Measurements from ENCODE around the gene PAQR9.
"Not testable (repeated sequence)": the region's sequence is repeated elsewhere in the genome, so short reads cannot be mapped to it uniquely, and the experiment has no call there.

PAQR9 gene, protein sequence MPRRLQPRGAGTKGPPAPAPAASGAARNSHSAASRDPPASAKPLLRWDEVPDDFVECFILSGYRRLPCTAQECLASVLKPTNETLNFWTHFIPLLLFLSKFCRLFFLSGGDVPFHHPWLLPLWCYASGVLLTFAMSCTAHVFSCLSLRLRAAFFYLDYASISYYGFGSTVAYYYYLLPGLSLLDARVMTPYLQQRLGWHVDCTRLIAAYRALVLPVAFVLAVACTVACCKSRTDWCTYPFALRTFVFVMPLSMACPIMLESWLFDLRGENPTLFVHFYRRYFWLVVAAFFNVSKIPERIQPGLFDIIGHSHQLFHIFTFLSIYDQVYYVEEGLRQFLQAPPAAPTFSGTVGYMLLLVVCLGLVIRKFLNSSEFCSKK

DNA sequence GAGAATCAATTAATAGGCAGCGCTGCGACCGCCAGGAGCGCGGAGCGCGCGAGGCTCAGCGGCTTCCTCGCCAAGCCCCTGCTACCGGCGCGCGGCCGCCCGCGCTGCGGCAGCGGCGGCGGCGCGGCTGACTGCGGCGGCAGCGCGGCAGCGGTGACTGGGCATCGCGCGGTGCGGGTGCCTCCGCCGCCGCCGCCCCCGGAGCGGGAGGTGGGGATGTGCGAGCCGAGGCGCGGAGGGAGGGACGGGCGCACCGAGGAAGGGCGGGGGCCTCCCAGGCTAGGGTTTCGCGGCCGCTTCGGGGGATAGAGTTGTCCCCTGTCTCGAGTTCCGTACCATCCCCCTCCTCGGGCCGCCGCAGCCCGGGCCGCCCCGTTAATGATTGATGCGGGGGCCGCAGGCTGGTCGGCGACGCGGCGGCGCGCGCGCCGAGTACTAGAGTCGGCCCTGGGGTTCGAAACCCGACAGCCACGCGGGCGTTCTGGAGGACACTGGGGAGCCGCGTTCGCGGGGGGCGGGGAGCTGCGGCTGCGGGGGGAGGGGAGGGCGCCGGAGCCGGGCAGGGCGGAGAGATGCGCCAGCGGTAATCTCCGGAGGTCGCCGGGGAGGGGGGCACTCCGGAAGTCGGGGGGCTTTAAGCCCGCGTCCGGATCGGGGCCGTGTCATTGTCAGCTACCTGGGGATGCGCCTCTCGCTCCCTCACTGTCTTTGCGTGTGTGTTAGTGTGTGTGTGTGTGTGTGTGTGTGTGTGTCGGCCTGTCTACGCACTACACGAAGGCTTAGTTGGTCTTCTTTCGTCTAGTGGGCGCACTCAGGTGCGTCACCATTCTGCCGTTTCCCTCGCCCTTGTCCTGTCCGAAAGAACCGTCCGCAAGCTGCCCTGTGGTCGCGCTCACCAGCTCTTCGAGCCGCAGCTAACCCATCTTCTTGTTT lies at the start of gene PAQR9:
Gene PAQR9, minus strand, starts transcription at position 159 of the 933 bp plus-strand sequence. CDS start 338 bp downstream, outside the sequence.
- DNase-seq (ENCODE audit: low read depth in 2 of 2), result no peak

DNA sequence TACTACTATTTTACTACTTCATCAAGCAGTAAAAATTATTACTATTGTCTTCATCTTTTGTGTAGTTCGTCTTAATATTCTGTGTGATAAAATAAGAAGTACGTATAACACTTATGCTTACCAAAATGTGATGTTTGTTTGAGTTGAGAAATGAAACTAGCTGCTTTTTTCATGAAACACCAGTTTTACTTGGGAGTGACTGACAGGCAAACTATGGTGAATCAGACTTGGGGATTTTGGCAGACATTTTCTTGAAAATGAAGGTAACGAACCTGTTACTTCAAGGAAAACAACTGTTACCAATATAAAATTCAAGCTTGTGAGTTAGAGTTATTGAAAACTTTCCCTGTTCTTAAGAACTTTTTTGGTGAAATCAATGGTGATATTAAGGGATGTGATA lies 48.2 kb upstream of the PAQR9 start:
- DNase-seq (ENCODE audit: low read depth in 2 of 2), result no peak

GRCh38 chr3:143010024-143010423 lies 46.5 kb upstream of the PAQR9 start:
- no peak for DNase-seq (ENCODE audit: low read depth in 2 of 2)

- no peak for DNase-seq (ENCODE audit: low read depth in 2 of 2)
These were observed 41.3 kb upstream of the PAQR9 start for GRCh38 chr3:143004823-143005222.

DNA sequence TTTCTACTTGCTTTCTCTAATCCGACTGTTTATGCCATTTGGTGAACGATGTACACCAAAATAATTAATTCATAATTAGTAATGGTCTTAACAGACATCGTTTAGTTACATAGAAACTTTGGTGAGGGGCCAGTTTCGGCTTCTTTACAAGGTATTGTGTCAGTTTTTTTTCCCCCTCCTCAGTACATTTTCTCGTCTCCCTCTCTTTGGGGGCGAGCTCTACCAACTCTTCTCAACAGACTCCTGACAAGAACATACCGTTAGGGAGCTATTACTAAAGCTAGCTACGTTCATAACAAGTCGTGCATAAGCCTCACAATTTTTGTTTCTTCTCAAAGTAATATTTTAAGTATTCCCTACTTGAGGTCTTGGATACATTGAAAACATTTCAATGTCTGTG lies 39.3 kb upstream of the PAQR9 start:
- DNase-seq (ENCODE audit: low read depth in 2 of 2), result no peak

- no peak for DNase-seq (ENCODE audit: low read depth in 2 of 2)
These were observed 38.7 kb upstream of the PAQR9 start for GRCh38 chr3:143002083-143002712.

GRCh38 chr3:143001369-143002082 lies 38.1 kb upstream of the PAQR9 start, which contains the start of gene U2SURP:
Gene U2SURP (plus strand): TSS chr3:143001570. CDS start chr3:143001629, 59 bp downstream.
- DNase-seq (ENCODE audit: low read depth in 2 of 2), result peak; percentile 82 to 86

DNA sequence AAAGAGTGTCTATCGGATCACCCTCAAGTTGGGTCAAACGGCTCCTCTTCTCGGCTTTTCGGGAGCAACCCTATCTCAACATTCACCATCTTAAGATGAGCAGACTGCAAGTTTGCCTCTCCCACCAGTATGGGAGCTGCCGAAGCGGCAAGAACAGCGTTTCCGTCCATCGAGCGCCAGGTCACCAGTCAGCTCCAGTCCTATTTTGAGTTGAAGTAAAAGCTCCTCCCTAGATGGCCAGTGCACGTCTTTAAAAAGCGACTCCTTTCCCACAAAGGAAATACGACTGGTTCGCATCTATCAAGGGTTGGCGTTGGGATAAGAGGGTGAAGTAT lies 37.5 kb upstream of the PAQR9 start:
- peak in 1 of 2 donors; percentile 13 for DNase-seq (ENCODE audit: low read depth in 2 of 2)

DNA sequence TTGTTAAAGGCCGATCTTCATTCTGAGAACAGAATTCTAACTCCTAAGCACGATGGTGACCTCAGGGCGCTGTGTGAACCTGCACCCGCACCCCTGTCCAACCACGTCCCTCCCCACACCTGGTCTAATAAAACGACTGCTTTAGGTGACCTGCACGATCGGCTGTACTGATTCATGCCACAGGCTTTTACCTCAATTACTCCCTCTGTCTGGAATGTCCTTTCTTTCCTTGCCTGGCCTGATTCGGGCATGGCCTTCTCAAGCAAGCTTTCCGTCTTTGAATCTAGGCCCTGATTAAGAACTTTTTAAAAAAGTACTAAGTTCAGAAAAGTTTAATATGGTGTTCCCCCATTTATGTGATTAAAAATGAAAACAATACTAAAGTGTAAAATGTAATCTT lies 37.1 kb upstream of the PAQR9 start:
- DNase-seq (ENCODE audit: low read depth in 2 of 2), result no peak

- no peak for DNase-seq (ENCODE audit: low read depth in 2 of 2)
These were observed 36.4 kb upstream of the PAQR9 start for GRCh38 chr3:142999881-143000280.

DNA sequence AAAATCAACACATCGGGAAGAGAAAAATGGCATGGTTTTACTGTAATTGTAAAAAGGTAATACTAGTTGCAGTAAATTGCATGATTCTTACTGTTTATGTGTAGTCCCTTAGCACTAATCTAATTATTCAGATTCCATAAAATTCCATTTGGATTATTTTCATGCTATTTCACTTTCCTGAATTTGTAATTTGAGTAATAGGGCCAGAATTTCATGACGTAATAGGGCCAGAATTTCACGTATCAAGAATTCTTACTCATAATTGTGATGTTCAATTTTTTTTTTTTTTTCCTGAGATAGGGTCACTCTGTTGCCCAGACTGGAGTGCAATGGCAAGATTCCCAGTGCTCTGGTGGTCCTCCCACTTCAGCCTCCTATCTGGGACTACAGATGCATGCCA lies 35.0 kb upstream of the PAQR9 start:
- DNase-seq (ENCODE audit: low read depth in 2 of 2), result no peak

DNA sequence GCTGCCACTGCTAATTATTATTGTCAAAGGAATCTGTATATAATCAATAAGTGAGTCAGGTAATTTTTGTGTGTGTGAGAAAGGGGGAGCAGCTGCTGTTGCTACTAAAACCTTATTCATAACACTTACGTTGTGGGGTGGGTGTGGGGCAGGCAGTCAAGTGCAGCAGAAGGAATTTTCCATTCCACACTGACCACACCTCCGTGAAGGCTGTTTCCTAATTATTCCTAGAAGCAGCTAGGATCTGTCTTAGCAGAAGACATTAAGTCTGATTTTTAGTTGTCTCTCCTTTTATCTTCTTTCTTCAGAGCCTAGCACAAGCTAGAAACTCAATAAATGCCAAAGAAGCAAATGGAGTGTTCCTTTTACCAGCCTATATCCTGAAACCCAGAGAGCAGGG lies 33.9 kb upstream of the PAQR9 start:
- no peak for DNase-seq (ENCODE audit: low read depth in 2 of 2)

GRCh38 chr3:142993958-142994442 lies 30.5 kb upstream of the PAQR9 start:
- DNase-seq (ENCODE audit: low read depth in 2 of 2), result peak; percentile 10 to 30

DNA sequence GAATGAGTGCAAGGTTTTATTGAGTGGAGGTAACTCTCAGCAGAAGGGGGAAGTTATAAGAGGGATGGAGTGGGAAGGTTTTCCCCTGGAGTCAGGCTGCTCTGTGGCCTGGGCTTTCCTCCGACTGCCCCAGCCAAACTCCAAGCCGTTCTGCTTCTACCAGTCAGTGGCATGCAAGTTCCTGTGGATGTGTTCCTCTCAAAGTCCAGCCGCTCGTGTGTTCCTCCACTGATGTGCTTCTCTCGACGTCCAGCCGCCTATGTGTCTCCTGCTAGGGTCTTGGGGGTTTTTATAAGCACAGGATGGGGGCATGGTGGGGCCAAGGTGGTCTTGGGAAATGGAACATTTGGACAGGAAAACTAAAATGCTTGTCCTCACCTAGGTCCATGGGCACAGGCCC lies 28.8 kb upstream of the PAQR9 start:
- DNase-seq (ENCODE audit: low read depth in 2 of 2), result no peak

DNA sequence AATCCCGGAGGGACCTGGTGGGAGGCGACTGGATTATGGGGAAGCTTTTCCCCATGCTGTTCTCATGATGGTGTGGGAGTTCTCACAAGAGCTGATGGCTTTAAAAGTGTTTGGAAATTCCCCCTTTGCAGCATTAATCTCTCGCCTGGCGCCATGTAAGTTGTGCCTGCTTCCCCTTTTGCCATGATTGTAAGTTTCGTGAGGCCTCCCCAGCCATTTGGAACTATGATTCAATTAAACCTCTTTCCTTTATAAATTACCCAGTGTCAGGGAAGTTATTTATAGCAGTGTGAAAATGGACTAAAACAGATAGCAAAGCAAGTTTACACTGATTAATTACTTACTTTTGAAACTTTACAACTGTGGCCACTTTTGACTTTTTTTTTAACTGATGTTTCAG lies 27.2 kb upstream of the PAQR9 start:
- no peak for DNase-seq (ENCODE audit: low read depth in 2 of 2)

GRCh38 chr3:142988826-142989225 lies 25.4 kb upstream of the PAQR9 start:
- DNase-seq (ENCODE audit: low read depth in 2 of 2), result not testable (repeated sequence)

DNA sequence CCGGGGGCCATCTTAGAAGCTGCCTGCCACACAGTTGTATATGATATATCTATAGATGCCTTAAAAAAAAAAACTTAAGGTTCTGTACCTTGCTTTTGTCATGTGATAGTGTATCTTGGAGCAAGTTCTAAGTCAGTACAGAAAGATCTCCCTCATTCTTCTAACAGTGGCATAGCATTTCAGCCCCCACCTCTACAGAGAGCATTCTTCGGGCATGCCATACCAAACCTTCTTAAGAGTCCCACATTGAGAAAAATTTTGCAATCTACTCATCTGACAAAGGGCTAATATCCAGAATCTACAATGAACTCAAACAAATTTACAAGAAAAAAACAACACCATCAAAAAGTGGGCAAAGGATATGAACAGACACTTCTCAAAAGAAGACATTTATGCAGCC lies 24.7 kb upstream of the PAQR9 start:
- not testable (repeated sequence) for DNase-seq (ENCODE audit: low read depth in 2 of 2)

GRCh38 chr3:142987707-142988106 lies 24.2 kb upstream of the PAQR9 start:
- DNase-seq (ENCODE audit: low read depth in 2 of 2), result no peak

GRCh38 chr3:142987080-142987700 lies 23.7 kb upstream of the PAQR9 start:
- no peak for DNase-seq (ENCODE audit: low read depth in 2 of 2)

DNA sequence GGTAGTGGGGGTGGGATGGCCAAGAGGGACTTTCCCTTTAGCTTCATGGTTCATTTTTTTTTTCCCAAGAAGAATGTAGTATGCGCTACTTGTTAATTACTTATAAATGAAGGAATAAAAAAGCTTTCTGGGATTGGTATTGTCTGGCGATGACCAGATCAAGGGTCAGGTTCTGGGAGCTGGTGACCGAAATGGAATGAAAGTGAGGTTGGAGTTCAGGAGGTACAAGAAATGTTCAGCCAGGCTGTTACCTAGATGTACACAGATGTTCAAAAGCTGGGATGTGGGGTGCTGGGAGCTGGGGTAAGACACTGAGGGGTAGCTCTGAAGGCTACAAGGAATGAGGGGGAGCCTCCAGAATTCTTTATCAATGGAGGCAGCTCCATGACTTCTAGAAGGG lies 20.8 kb upstream of the PAQR9 start:
- no peak for DNase-seq (ENCODE audit: low read depth in 2 of 2)

GRCh38 chr3:142983318-142983717 lies 19.8 kb upstream of the PAQR9 start:
- DNase-seq (ENCODE audit: low read depth in 2 of 2), result no peak
